ENCODE data around the gene TMEM170A.
"Not testable (repeated sequence)": the region's sequence is repeated elsewhere in the genome, so short reads cannot be mapped to it uniquely, and the experiment has no call there.

TMEM170A gene

GRCh38 chr16:75456971-75457370 is 7.5 kb downstream of the TMEM170A start:
- no peak for DNase-seq (ENCODE audit: extremely low read depth in 1 of 2, low read depth in 1 of 2)

- not testable (repeated sequence) for DNase-seq (ENCODE audit: extremely low read depth in 1 of 2, low read depth in 1 of 2)
Measured at GRCh38 chr16:75456486-75456885, 8.0 kb downstream of the TMEM170A start.

- DNase-seq (ENCODE audit: extremely low read depth in 1 of 2, low read depth in 1 of 2) = no peak
Measured at GRCh38 chr16:75455677-75456076, 8.8 kb downstream of the TMEM170A start.

GRCh38 chr16:75452464-75453190 is 11.9 kb downstream of the TMEM170A start:
- no peak for DNase-seq (ENCODE audit: extremely low read depth in 1 of 2, low read depth in 1 of 2)

DNA sequence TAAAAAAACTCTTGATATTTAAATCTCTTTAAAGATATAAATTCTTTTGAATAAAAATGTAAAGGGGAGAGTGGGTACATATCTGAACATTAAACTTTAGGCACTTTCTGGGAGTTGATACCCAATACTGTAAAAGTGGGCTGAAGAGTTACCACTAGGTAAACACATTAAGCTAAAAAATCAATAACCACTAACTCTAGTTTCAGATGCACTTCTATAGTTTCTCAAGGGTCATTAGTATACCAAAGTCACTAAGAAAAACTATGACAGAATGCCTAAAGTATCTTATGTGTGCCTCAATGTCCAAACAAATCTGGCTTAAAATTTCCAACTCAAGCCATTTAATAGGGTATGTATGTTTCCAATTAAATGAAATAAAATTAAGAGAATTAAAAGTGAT is 18.1 kb downstream of the TMEM170A start:
- no peak for DNase-seq (ENCODE audit: extremely low read depth in 1 of 2, low read depth in 1 of 2)

DNA sequence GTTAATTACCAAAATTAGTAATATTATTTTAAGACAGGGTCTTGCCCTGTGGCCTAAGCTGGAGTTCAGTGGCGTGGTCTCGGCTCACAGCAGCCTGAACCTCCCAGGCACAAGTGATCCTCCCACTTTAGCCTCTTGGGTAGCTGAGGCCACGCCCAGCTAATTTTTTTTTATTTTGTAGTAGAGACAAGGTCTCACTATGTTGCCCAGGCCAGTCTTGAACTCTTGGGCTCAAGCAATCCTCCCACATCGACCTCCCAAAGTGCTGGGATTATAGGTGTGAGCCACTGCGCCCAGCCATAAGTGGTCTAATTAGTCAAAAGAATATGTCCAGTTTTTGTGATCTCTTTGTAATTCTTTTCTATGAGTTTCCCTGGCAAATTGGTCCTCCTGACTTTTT is 19.2 kb downstream of the TMEM170A start:
- DNase-seq (ENCODE audit: extremely low read depth in 1 of 2, low read depth in 1 of 2) = no peak

- DNase-seq (ENCODE audit: extremely low read depth in 1 of 2, low read depth in 1 of 2) = no peak
Measured at GRCh38 chr16:75443298-75443697, 21.2 kb downstream of the TMEM170A start.

DNA sequence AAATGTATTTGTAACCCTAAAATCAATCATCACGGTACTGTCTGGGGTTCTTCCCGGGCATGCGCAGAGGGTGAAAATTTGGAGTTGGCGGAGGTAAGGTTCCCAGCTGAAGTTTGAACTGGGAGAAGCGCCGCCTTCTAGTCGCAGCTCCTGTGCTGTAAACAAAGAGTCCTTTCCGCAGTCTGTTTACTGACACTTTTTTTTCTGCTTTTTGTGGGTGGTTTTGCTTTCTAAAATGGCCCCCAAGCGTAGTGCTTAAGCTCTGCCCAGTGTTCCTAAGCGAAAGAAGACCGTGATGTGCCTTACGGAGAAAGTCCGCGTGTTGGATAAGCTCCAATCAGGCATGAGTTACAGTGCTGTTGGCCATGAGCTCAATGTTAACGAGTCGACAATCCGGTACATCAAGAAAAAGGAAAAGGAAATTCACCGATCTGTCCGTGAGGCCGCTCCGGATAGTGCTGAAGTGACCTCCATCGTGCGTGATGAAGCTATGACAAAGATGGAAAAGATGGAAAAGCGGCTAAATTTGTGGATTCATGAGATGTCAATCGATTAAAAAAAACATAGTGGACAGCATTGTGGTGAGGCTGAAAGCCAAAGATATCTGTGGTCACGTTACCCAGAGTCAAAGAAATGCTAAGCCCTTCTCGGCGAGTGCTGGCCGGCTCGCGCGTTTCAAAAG is 30.6 kb downstream of the TMEM170A start:
- DNase-seq (ENCODE audit: extremely low read depth in 1 of 2, low read depth in 1 of 2) = no peak

GRCh38 chr16:75432828-75433731 is 31.4 kb downstream of the TMEM170A start, which contains the start of gene CFDP1:
CFDP1 (minus strand) TSS chr16:75433503; CDS start chr16:75433352, 151 bp downstream.
- peak; percentile 89 to 94 for DNase-seq (ENCODE audit: extremely low read depth in 1 of 2, low read depth in 1 of 2)

DNA sequence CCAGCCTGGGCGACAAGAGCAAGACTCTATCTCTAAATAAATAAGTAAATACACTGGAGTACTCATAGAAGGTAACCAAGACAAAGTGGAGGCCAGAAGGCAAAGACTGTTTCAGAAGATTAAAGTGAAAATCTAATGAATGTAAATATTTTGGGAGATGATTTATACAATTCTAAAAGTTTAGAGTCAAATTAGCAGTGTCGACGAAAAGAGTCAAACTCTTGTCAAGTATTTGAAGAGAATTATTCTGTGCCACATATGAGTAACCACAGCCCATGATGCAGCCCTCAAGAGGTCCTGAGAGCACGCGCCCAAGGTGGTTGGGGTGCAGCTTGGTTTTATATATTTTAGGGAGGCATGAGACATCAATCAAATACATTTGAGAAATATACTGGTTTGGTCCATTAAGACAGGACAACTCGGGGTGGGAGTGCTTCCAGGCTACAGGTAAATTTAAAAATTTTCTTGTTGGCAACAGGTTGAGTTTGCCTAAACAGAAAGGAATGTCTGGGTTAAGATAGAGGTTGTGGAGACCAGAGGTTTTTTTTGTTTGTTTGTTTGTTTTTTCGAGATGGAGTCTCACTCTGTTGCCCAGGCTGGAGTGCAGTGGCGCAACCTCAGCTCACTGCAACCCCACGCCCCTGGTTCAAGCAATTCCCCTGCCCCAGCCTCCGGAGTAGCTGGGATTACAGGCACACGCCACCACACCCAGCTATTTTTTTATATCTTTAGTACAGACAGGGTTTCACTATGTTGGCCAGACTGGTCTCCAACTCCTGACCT is 34.7 kb downstream of the TMEM170A start:
- no peak for DNase-seq (ENCODE audit: extremely low read depth in 1 of 2, low read depth in 1 of 2)

GRCh38 chr16:75426524-75426923 is 38.0 kb downstream of the TMEM170A start:
- DNase-seq (ENCODE audit: extremely low read depth in 1 of 2, low read depth in 1 of 2) = not testable (repeated sequence)

DNA sequence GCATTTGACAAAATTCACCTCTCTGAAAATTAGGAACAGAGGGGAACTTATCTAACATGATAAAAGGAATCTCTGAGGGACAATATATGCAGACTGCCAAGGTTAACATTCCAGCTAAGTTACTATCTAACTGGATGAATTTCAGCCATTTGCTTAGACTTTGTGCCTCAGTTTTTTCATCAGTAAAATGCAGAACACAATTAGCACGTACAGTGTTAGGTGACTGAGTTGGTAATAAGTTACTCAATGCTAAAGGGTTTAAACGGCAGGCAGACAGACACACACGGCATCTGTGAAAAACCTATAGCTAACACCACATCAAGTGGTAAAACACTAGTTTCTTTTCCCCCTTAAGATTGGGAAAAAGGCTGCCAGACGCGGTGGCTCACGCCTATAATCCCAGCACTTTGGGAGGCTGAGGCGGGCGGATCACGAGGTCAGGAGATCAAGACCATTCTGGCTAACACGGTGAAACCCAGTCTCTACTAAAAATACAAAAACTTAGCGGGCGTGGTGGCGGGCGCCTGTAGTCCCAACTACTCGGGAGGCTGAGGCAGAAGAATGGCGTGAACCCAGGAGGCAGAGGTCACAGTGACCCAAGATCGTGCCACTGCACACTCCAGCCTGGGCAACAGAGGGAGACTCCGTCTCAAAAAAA is 40.3 kb downstream of the TMEM170A start:
- not testable (repeated sequence) for DNase-seq (ENCODE audit: extremely low read depth in 1 of 2, low read depth in 1 of 2)

- no peak for DNase-seq (ENCODE audit: extremely low read depth in 1 of 2, low read depth in 1 of 2)
Measured at GRCh38 chr16:75423723-75424104, 40.8 kb downstream of the TMEM170A start.

GRCh38 chr16:75421820-75422126 is 42.7 kb downstream of the TMEM170A start:
- no peak for DNase-seq (ENCODE audit: extremely low read depth in 1 of 2, low read depth in 1 of 2)

DNA sequence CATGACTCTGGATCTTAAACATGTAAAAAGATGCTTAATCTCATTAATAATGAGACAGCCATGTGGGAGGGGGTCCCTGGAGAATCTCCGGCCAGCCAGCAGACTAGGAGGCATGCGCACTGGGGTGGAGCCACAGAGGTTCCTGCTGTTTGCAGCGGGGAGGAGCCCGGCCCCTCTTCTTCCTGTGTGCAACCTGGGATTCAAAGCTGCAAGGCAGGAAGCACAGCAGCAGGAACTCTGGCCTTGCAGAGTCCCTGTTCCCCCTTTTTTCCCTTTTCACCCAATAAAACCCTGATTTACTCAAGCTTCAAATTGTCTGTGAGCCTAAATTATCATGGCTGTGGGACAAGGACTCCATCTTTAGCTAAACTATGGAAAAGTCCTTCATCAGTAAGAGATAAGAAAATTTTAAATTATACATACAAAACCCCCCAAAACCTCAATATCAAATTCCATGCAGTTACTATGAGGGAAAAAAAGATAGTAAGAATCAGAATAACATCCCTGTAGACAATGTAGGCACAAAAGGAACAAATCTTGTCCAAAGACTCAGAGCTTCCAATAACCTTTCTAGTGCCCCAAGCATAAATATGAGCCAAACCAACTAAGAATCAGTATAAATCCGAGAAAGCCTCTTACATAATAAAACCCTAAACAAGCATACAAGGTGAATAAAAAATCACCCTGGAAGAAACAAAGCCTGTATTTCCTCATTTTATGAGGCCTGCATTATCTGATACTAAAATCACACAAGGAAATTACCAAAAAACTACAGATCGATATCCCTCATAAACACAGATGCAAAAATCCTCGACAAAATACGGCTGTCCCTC is 43.3 kb downstream of the TMEM170A start:
- peak in 1 of 2 donors; percentile 15 for DNase-seq (ENCODE audit: extremely low read depth in 1 of 2, low read depth in 1 of 2)

DNA sequence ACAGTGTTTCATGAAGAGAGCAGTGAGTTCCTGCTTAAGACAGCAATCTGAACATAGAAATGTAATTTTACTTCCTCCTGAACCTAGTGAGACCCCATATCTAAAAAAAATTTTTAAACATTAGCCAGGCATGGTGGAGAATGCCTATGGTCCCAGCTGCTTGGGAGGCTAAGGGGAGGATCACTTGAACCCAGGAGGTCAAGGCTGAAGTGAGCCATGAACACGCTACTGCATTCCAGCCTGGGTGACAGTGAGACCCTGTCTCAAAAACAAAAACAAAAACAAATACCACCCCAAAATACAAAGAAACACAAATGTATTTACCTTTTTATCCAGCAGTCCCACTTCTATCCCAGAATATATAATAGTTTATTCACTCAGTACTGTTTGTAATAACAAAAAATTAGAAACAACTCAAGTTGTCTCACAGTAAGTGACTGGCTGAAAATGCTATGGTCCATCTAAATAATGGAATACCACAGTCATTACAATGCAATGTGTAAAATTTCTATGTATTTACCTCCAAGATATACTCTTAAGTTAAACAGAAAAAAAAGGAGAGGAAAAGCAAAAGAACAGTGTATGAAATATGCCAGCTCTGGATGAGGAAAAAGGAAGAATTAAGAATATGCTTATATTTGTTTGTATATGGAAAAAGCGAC is 47.5 kb downstream of the TMEM170A start:
- no peak for DNase-seq (ENCODE audit: extremely low read depth in 1 of 2, low read depth in 1 of 2)

DNA sequence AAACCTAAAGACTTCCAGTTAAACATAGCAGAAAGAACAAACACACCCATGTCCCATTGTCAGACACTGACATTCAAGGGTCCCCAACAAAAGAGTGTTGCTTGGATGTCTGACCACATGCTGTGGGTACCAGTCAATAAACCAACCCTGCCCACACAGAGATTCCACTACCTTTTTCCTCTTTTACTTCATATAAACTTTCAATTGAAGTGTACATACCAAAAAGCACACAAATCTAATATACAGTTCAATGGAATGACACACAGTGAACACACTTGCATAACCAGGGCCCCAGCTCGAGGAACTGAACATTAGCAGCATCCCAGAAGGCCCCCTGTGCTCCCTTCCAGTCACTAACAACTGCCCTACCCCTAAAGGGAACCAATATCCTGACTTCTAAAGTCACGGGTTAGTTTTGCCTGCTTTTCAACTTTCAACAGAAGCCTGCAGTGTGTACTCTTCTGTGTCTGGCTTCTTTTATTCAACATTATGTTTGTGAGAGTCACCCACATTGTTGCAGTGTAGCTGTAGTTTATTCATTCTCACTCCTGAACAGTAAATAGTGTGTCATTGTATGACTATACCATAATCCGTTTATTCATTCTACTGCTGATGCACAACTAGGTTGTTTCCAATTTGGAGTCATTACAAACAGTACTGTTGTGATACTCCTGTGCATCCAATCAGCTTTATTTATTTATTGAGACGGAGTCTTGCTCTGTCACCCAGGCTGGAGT is 49.2 kb downstream of the TMEM170A start:
- no peak for DNase-seq (ENCODE audit: extremely low read depth in 1 of 2, low read depth in 1 of 2)

DNA sequence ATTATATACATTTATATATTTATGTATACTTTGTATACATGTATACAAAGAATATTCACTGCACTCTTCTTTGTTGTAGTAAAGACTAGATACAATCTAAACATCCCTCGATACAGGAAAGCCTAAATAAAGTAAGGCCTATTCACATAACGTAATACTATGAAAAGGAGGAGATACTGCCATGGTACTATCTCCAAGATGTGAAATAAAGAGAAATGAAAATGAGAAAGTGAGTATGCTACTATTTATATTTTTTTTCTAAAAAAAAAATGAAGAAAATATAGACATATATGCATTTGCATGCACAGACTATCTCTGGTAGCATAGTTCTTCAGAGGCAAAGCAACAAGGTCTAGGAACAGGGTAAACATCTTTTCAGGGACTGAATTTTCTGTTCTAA is 50.5 kb downstream of the TMEM170A start:
- DNase-seq (ENCODE audit: extremely low read depth in 1 of 2, low read depth in 1 of 2) = no peak

Data from stimulated activated CD8-positive, alpha-beta memory T cell treated with anti-CD3 and anti-CD28 coated beads, Interleukin-7, amount 100 ng/mL, for 48 hours (primary cell).